NB4 (cell line): ENCODE results near the gene NR2F2.

Source experiments
- DNase-seq: peaks from one replicate; pipeline ENCODE4 v3.0.0; 2010; ENCODE audit warnings: low read depth
- H3K4me3 ChIP-seq: one replicate; pipeline ENCODE4 v1.5.1; 2011; ENCODE audit warnings: mild to moderate bottlenecking, low read depth, low read length, moderate library complexity
- CTCF ChIP-seq: IDR thresholded peaks from one replicate; pipeline ENCODE4 v1.5.1; 2012; ENCODE audit warnings: low read depth, low read length
- MAX ChIP-seq: IDR thresholded peaks from 2 replicates; pipeline ENCODE4 v1.6.1; 2011; ENCODE audit warnings: low read depth, low read length
- MYC ChIP-seq: IDR thresholded peaks from 2 replicates; pipeline ENCODE4 v1.6.1; 2011; ENCODE audit warnings: low read depth, low read length
- POLR2A ChIP-seq: IDR thresholded peaks from 2 replicates; pipeline ENCODE4 v1.6.1; 2011; ENCODE audit warnings: mild to moderate bottlenecking; ENCODE audit not compliant: insufficient read length; ENCODE audit errors: extremely low read depth

The NR2F2 gene

GRCh38 chr15:96330450-96331143, at the start of gene NR2F2:
TSS of gene NR2F2 (plus strand) at chr15:96330700. CDS start at chr15:96332106, 1,406 bp downstream.
- H3K4me3 ChIP-seq, result peak within 1 kb of the TSS; percentile 82
- DNase-seq, result peak; percentile 98
- TF ChIP-seq MAX, result peak; percentile 27; the same call in 1 of the 2 replicates
- peak; percentile 74 for TF ChIP-seq POLR2A
- peak; percentile 59 for TF ChIP-seq MYC
- TF ChIP-seq CTCF, result no peak

GRCh38 chr15:96285305-96285704, 45.2 kb upstream of the NR2F2 start:
- H3K4me3 ChIP-seq, result no peak overlapping the region
- TF ChIP-seq CTCF (no peak), MAX (no peak), POLR2A (no peak), MYC (no peak)
- DNase-seq, result peak; percentile 77

- no peak overlapping the region for H3K4me3 ChIP-seq
- TF ChIP-seq MAX (peak; percentile 80), MYC (peak; percentile 41), CTCF (no peak), POLR2A (no peak)
- DNase-seq, result peak; percentile 87
Observed at GRCh38 chr15:96285729-96286254, 44.7 kb upstream of the NR2F2 start.

- no peak for DNase-seq
- TF ChIP-seq MAX (no peak), CTCF (no peak), MYC (no peak)
- H3K4me3 ChIP-seq, result no peak overlapping the region
Observed at GRCh38 chr15:96290679-96291078, 39.8 kb upstream of the NR2F2 start.

- no peak overlapping the region for H3K4me3 ChIP-seq
- TF ChIP-seq MAX, result no peak
- TF ChIP-seq POLR2A, result no peak
- no peak for TF ChIP-seq CTCF
- no peak for TF ChIP-seq MYC
- no peak for DNase-seq
Observed at GRCh38 chr15:96292635-96293034, 37.9 kb upstream of the NR2F2 start.
